ENCODE measurements around the gene PELI1. TPM values are rescaled to one million over a fixed set of nuclear protein-coding genes. Genes with fewer than 3 reads are reported as not detected.

Gene PELI1
- polyA plus RNA-seq, 1 experiment, result 2.0 TPM

- TF ChIP-seq CTCF (IDR thresholded peaks at IDR 0.05; ENCODE audit: insufficient read depth, low read depth, low read length), result no peak
- Histone ChIP-seq H3K4me3 (ENCODE audit: low read depth, low read length) (no peak overlapping the region), H3K36me3 (ENCODE audit: control insufficient read depth, insufficient read depth, low read length) (no peaks in the 10 kb centered on the region), H3K27me3 (ENCODE audit: control insufficient read depth, insufficient read depth, low read length) (no peaks in the 10 kb centered on the region)
- DNase-seq (ENCODE audit: low read depth), result no peak
- ChIA-PET POLR2A (no interaction called here), CTCF (interaction anchor here (1.4 to 2.2 kb wide), 2 partner anchors 11 to 73 kb away, joined by 3 to 5 read pairs; no protein-coding TSS in a partner anchor)
Measured at GRCh38 chr2:64122358-64122757, 21.9 kb downstream of the PELI1 start.

- TF ChIP-seq CTCF (IDR thresholded peaks at IDR 0.05; ENCODE audit: insufficient read depth, low read depth, low read length), result no peak
- no peak overlapping the region for H3K4me3 ChIP-seq (ENCODE audit: low read depth, low read length)
- no peaks in the 10 kb centered on the region for H3K36me3 ChIP-seq (ENCODE audit: control insufficient read depth, insufficient read depth, low read length)
- POLR2A ChIA-PET, result no interaction called here
- H3K27me3 ChIP-seq (ENCODE audit: control insufficient read depth, insufficient read depth, low read length), result no peaks in the 10 kb centered on the region
- DNase-seq (ENCODE audit: low read depth), result no peak
- CTCF ChIA-PET, result no interaction called here
Measured at GRCh38 chr2:64120928-64121327, 23.3 kb downstream of the PELI1 start.

- no peak for TF ChIP-seq CTCF (IDR thresholded peaks at IDR 0.05; ENCODE audit: insufficient read depth, low read depth, low read length)
- Histone ChIP-seq H3K4me3 (ENCODE audit: low read depth, low read length) (no peak overlapping the region), H3K27me3 (ENCODE audit: control insufficient read depth, insufficient read depth, low read length) (no peaks in the 10 kb centered on the region), H3K36me3 (ENCODE audit: control insufficient read depth, insufficient read depth, low read length) (no peaks in the 10 kb centered on the region)
- POLR2A ChIA-PET, result no interaction called here
- no peak for DNase-seq (ENCODE audit: low read depth)
- CTCF ChIA-PET, result no interaction called here
Measured at GRCh38 chr2:64120008-64120407, 24.2 kb downstream of the PELI1 start.

GRCh38 chr2:64119369-64119768 is 24.9 kb downstream of the PELI1 start:
- no peak for DNase-seq (ENCODE audit: low read depth)
- H3K4me3 ChIP-seq (ENCODE audit: low read depth, low read length), result no peak overlapping the region
- CTCF ChIA-PET, result no interaction called here
- POLR2A ChIA-PET, result no interaction called here
- no peaks in the 10 kb centered on the region for H3K36me3 ChIP-seq (ENCODE audit: control insufficient read depth, insufficient read depth, low read length)
- TF ChIP-seq CTCF (IDR thresholded peaks at IDR 0.05; ENCODE audit: insufficient read depth, low read depth, low read length), result no peak
- no peaks in the 10 kb centered on the region for H3K27me3 ChIP-seq (ENCODE audit: control insufficient read depth, insufficient read depth, low read length)

GRCh38 chr2:64115808-64116598 is 28.2 kb downstream of the PELI1 start:
- Histone ChIP-seq H3K27me3 (ENCODE audit: control insufficient read depth, insufficient read depth, low read length) (no peaks in the 10 kb centered on the region), H3K4me3 (ENCODE audit: low read depth, low read length) (no peak overlapping the region), H3K36me3 (ENCODE audit: control insufficient read depth, insufficient read depth, low read length) (no peaks in the 10 kb centered on the region)
- no peak for DNase-seq (ENCODE audit: low read depth)
- no peak for TF ChIP-seq CTCF (IDR thresholded peaks at IDR 0.05; ENCODE audit: insufficient read depth, low read depth, low read length)
- ChIA-PET POLR2A (no interaction called here), CTCF (no interaction called here)
